Measurements from ENCODE around the gene ADAMTS8.

The ADAMTS8 gene

DNA sequence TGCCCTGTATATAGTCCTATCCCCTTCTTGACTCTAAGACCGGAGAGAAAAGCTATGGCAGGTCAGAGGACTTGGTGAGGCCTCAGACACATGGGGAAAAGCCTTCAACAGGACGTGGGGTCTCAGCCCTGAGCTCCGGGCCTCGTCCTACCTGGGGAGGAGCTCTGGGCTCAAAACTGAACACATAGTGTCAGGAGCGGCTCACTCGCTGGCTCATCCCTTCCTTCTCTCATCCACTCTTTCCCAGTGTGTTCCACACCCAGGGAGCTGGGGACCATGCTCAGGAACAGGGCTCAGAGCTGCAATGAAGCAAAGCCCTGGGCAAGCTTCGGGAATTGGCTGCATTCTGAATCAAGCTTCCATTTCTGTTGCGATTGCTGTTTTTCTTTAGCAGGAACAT is 34.5 kb upstream of the ADAMTS8 start:
- no peak for DNase-seq (ENCODE audit: low read depth, low spot score)

DNA sequence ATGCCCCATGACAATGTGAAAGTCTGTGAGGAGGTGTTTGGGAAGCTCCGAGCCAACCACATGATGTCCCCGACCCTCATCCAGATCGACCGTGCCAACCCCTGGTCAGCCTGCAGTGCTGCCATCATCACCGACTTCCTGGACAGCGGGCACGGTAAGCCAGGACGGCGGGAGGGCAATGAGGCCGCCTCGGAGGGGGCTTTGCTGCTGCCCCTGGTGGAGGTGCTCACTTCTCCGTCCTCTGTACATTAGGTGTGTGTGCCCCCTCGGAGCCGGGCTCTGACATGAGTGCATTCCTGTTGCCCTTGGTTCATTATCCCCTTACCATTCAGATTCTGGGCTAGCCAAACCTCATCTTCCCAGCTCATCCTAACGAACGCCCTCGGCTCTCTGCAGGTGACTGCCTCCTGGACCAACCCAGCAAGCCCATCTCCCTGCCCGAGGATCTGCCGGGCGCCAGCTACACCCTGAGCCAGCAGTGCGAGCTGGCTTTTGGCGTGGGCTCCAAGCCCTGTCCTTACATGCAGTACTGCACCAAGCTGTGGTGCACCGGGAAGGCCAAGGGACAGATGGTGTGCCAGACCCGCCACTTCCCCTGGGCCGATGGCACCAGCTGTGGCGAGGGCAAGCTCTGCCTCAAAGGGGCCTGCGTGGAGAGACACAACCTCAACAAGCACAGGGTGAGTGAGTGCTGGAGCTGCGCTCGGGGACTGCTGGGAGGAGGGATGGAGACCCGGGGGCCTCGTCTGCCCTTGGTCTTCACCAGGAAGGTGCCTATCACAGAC is 33.9 kb upstream of the ADAMTS8 start:
- DNase-seq (ENCODE audit: low read depth, low spot score) = no peak

DNA sequence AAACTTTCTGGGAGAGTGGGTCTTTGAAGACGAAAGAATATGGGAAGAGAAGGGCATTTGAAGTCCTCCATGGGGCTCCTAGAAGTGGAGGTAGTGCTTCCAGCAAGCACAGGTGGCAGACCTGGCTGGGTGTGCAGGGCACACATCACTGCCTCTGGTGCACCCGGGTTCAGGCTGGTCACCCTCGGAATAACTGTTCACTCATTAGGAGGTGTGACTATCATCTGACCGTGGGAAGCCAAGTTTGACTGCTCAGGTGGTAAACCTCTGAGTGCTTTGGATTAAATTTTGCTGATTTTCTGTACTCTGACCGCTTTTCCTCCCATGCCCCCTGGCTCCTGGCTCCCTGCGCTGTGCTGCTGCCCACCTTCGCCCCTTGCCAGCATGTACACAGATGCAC is 31.1 kb upstream of the ADAMTS8 start:
- no peak for DNase-seq (ENCODE audit: low read depth, low spot score)

DNA sequence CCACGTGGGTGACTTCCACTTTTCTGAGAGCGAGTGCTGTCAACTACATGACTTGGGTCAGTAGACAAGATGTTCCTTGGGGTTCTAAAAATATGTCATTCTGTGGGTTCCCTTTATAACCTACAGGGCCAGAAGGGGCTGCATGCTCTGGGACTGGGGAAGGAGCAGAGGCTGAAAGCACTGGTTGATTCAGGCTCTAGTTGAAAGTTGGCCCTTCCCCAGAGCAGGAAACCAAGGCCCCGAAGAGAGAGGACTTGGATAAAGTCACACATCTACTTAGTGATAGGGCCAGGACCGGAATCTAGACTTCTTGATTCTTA is 30.0 kb upstream of the ADAMTS8 start:
- no peak for DNase-seq (ENCODE audit: low read depth, low spot score)

DNA sequence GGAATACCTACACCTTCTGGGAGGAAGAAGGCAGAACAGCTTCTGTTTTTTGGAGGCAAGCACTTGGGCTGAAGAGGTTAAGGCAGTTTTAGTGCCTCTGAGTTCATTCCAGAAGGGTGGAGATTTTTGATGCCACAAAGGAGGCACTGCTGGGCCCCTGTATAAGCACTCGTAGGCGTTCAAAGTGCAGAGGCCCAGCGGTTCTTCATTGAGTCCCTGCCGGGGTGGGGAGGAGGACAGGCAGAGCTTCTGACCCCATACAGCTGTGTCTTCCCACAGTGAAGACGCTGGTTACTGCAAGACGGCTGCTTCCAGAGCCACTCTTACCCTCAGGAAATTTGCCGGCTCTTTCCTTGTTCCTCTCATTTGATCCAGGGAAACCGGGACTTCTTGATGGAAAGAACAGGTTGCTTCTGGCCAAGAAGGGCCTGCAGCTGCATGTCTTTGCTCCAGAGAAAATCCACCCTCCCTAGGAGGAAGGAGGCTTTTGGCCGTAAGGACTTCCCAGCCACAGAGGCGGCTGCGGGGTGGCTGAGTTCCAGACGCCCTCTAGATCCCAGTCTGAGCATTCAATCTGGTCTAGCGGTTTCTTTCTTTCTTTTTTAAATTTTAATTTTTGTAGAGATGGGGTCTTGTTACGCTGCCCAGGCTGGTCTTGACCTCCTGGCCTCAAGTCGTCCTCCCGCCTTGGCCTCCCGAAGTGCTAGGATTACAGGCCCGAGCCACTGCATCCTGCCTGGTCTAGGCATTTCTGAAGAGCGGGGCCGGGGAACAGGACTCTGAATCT is 29.4 kb upstream of the ADAMTS8 start:
- no peak for DNase-seq (ENCODE audit: low read depth, low spot score)

DNA sequence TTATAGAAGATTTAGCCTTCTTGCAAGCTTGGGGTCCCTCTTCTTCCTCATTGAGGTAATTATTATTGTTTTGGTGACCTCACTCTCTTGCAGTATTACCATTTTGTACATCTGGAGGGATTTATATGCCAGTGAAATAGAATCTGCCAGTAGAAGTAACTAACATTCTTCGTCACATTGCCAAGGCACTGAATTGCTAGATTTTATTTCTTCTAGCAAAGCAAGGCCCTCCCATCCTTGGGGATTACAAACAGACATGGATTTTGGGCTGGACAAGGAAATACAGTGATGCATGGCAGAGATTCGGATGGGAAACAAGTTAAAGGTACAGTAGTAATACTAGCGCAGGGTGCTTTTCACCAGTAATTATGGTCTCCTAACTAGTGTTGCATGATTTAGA is 27.9 kb upstream of the ADAMTS8 start:
- DNase-seq (ENCODE audit: low read depth, low spot score) = no peak

DNA sequence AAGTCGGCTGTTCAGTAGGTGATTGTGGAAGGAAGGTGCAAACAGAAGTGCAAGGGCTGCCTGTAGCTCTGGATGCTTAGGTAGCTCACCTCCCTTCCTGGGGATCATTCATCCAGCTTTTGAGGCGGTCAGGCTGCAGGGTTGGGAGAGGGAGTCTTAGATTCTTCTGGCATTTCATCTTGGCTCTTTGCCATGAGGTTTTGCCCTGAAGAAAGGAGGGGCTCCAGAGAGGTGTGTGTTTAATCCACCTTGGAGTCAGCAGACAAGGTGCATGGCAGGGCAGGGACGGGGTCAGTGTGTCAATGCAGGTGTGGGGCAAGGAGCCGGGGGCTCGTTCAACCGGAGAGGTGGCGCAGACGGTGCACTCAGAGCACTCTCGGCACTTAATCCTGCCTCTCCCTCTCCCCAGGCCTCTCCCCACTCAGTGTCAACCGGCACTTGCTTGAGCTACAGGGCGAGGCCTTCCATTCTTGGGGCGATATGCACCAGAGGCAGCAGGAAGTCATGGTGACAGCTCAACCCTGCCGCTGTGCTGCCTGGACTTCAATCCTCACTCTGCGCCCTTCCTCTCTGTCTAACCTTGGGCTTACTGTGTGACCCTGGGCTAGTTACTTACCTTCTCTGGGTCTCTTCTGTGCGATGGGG is 27.2 kb upstream of the ADAMTS8 start:
- DNase-seq (ENCODE audit: low read depth, low spot score) = no peak

DNA sequence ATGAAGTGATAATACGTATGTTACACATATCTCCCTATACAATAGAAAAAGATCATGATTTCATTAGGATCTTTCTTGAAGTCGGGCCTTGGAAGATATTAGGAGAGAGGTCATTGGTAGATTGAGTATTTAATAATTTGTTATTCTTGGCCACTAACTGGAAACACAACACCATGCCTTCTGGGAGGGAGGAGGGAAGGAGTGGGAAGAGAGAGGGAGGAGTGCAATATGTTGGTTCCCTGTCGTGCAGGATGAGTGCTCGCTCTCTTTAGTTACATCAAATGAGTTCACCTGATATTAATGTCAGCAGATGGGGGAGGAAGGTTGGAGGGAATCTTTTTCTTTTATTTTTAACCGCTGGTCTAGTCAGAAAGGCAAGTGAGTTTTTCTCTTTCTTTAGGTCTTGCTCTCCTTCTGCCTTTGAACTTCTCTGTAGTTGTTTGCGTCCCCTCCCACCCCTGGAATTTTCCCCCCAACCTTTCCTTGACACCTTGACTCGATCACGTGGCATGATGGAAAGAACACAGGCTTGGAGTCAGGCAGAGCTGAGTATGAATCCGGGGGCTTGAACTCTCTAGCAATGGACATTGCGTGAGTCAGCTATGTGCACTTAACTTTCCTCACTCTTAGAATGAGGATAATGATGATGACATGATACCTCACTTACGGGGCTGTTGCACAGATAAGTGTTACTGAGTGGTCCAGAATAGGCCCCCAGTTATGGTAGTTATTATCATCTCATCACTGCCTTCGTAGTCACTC is 26.3 kb upstream of the ADAMTS8 start:
- DNase-seq (ENCODE audit: low read depth, low spot score) = no peak

DNA sequence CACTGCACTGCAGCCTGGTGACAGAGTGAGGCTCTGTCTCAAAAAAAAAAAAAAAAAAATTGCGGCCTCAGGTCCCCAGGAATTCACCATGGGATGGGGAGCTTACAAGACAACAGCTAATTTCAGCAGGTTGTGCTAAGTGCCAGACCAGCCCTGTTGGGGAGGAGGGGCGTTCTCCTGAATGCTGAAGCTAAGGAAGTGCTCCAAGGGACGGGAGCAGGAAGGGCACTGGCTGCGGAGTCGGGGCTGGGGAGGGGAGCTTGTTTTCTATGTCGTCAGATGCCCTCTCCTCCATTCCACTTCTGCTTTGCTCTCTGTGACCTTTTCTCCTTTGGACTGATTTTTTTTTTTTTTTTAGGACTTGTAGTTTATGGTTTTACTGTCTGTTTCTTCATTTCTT is 24.5 kb upstream of the ADAMTS8 start:
- no peak for DNase-seq (ENCODE audit: low read depth, low spot score)

DNA sequence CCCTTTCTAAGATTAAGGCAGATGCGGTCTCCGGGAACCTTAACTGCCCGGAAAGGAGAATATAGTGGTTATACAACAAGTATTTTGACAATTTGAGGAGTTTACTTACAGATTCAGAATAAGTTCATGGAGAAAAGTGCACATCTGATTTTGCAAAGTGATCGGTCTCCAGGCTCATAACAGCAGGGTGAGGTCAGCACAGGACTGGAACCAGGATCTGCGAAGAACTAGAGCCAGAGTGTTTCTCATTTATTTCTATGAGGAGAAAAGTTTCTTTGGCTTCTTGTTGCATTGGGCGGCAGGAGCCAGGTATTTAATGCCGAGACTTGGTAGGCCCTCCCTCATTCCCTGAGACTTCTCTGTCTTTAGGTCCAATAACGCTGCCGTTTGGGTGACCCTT is 23.8 kb upstream of the ADAMTS8 start:
- DNase-seq (ENCODE audit: low read depth, low spot score) = no peak

DNA sequence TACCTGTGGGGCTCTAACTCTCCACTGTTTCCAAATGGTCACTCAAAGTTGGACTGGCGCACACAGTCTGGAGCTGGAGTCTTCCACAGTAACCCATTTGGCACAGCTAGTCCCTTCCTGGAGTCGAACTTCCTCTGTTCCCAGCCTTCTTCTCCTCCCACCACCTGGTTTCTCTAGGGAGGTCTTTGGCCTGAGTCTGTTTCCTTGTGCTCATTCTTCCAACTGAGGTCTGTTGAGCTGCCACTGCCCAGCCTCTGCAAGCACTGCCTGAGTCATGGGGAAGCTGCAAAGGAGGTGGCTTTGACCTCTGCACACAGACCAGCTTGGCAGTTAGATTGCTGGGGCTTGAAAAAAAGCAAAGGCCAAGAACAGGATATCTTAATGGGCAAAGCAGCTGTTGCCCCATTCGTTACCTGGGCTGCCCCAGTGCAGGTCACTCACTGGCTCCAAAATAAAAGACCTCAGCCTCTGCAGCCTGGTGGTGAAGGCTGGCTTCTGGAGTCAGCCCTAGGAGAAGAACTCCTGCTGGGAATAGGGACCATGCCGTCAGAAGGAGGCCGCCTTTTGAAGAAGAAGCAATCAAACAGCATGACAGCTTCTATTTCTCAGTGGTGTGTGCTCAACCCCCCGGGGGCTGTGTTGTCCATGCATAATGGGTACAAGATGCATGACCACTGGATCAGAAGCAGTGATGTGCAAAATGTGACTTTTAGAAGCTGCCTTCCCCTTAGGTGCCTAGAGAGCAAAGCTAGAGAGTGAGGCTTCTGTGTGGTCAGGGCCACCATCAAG is 23.0 kb upstream of the ADAMTS8 start:
- peak; percentile 36 for DNase-seq (ENCODE audit: low read depth, low spot score)

DNA sequence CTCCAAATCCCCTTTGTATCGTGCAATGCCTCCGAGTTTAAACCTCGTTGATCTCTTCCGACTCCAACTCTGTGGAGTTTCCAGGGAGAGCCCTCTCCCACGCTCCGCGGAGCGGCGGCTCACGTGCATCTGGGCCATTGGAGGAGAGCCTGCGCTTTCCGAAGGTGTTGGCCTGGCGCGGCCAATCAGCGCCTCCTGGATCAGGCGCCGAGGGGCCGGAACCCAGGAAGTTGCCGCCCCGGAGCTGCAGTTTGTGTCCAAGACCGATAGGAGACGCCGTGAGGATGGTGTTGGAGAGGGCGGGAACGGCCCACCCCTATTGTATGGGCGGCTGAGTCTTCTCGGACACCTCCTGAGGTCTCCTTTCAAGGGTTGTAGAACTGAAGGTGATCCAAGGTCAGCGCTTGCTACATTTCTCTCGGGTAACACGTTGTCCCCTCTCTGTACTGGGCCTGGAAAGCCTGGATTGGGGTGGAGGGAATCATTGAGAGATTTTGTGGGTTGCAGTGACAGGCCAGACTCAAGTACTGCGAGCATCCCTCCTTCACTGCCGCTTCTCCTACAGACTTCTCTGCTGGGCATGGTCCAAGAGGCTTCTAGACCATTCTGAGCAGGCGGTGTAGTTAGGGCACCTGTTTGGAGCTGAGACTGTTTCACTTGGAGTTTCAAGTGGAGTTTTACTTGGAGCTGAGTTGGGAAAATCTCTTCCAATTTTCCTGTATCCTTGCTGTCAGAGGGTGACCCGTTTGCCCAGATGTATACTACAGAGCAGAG is 21.8 kb upstream of the ADAMTS8 start:
- peak; percentile 95 for DNase-seq (ENCODE audit: low read depth, low spot score)

DNA sequence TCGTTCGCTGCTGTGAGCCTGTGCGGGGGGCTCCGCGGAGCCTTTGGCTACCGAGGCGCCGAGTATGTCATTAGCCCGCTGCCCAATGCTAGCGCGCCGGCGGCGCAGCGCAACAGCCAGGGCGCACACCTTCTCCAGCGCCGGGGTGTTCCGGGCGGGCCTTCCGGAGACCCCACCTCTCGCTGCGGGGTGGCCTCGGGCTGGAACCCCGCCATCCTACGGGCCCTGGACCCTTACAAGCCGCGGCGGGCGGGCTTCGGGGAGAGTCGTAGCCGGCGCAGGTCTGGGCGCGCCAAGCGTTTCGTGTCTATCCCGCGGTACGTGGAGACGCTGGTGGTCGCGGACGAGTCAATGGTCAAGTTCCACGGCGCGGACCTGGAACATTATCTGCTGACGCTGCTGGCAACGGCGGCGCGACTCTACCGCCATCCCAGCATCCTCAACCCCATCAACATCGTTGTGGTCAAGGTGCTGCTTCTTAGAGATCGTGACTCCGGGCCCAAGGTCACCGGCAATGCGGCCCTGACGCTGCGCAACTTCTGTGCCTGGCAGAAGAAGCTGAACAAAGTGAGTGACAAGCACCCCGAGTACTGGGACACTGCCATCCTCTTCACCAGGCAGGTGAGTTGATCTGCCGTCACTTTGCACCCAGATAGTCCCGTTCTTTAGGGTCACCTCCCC is 21.0 kb upstream of the ADAMTS8 start:
- DNase-seq (ENCODE audit: low read depth, low spot score) = peak; percentile 68

DNA sequence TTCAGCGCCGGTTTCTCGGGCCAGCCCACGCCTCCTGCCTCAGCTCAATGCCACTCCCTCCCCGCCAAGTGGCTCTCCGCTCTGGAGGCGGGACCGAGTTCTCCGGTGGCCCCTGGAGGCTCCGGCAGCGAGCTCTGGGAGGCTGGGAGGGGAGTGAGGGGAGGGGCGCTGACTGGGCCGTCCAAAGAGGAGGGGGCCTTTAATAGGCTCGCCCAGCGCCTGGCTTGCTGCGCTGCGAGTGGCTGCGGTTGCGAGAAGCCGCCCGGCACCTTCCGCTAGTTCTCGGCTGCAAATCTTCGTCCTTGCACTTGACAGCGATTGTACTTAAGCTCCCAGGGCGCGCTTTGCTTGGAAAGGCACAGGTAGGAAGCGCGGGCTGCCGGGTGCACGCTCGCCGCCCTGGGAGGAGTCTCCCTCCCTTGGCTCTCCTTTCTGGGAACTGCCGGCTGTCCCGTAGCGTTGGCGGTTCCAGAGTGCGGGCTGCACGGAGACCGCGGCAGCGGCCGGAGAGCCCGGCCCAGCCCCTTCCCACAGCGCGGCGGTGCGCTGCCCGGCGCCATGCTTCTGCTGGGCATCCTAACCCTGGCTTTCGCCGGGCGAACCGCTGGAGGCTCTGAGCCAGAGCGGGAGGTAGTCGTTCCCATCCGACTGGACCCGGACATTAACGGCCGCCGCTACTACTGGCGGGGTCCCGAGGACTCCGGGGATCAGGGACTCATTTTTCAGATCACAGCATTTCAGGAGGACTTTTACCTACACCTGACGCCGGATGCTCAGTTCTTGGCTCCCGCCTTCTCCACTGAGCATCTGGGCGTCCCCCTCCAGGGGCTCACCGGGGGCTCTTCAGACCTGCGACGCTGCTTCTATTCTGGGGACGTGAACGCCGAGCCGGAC is 20.3 kb upstream of the ADAMTS8 start, which contains the start of gene ADAMTS15:
ADAMTS15 (plus strand) TSS at position 230 of the 894 bp plus-strand sequence; CDS start at position 559, 329 bp downstream.
- peak; percentile 96 for DNase-seq (ENCODE audit: low read depth, low spot score)

DNA sequence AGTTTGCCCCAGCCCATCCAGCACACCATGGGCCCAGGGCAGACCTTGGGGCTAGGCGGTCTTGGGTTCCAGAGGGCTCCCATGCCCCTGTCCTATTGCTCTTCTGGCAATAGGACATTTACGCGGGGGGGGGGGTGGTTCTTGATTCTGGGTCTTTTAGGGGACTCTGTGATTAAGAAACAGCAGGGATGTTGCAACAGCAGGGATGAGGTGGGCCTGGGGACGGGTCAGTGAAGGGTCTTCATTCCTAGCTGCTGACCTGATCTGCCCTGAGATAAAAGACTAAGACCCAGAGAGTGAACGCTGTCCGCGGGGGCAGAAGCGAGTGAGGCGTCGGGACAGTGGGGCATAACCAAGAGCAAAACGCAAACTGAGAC is 19.6 kb upstream of the ADAMTS8 start:
- no peak for DNase-seq (ENCODE audit: low read depth, low spot score)

DNA sequence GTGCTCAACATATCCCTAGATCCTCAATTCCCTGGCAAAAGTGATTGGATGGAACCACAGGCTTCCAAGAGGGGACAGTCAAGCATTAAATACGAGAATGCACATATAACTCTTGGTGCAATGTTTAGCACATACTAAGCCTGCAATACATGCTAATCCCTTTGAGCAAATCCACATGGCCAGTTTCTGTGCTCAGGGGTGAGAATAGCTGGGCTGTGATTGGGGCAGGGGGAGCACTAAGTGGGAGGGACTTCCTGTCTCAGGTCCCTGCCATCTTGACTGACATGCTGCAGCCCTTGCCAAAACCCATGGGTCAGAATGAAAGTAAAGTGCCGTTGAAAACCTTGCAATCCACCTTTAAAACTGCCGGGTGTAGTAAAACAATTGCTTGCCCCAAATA is 17.4 kb upstream of the ADAMTS8 start:
- DNase-seq (ENCODE audit: low read depth, low spot score) = no peak

DNA sequence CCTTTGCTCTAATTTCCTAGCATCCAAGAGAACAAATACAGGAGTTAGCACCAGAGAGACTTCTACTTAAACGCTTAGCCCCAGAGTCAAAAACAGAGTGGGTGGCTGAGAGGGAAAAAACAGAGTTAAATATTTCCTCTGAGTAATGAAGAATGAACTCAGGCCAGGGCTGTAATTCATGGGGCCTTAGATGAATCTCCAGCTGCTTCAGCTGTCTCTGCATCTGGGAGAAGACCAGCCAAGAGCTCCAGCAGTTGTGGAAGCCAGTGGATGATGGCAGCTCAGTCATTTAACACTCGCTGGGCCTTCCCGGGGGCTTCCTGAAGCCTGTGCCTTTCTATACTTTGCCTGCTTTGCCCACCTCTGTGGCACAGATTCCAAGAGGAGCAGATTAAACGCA is 14.3 kb upstream of the ADAMTS8 start:
- DNase-seq (ENCODE audit: low read depth, low spot score) = no peak

DNA sequence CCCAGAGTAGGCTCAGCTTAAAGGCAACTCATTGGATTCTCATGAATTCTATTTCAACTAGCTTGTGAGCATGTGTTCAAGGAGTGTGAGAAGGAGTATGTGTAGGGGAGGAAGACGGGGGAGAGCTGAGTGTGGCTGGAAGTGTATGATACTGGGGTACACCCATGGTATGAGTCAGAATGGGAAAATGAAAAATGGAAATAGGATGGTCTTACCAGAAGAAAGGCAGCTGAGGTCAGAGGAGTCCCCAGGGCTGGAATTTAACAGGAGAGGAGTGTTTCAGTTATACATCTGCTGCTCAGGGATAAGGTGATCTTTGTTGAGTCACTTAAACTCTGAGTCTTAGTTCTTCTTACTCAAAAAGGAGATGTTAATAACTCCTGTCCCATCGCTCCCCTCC is 13.3 kb upstream of the ADAMTS8 start:
- DNase-seq (ENCODE audit: low read depth, low spot score) = no peak

DNA sequence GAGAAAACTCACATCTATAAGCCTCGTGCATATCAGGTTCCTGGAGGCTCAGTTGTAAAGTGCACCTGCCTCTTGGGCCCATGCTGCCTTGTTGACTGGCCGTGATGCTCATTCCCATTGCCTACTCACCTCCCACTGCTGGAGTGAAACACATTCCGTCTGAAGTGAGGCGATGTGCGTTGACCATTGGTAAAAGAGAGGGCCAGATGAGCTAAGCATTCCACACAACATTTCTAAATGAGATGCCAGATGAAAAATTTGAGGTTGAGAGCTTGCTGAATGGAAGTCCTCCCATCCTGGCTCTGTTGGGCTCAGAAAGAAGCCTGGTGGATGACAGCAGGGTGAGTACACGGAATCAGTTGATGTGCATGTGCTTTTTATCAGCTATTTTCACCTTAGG is 11.5 kb upstream of the ADAMTS8 start:
- no peak for DNase-seq (ENCODE audit: low read depth, low spot score)
